Heart left ventricle (tissue), 16 donors: ENCODE data around the gene LOXHD1. TPM values are rescaled to one million over a fixed set of nuclear protein-coding genes. Genes with fewer than 3 reads are reported as not detected.

Source experiments
- ATAC-seq, 4 donors: fragments of 200-7000 bp; cut with Tn5 transposase; one replicate each; pipeline ENCODE4 v1.9.1; 2020 to 2022; ENCODE audit warnings: moderate library complexity in 4 of 4, mild to moderate bottlenecking in 3 of 4, moderate number of reproducible peaks in 1 of 4
- DNase-seq, 5 donors: peaks; one replicate each; pipeline ENCODE4 v3.0.0-alpha.2; 2020
- H3K27ac ChIP-seq, 12 donors: fragments of 200-600 bp; sonication (generic) in 4 of 12; one replicate each; pipeline versions ENCODE4 v1.5.0 to v1.8.0; 2016 to 2022; ENCODE audit warnings: mild to moderate bottlenecking in 2 of 12
- H3K27me3 ChIP-seq, 9 donors: fragments of 200-600 bp; sonication (generic) in 2 of 9; one replicate each; pipeline versions ENCODE4 v1.5.1 to v1.8.0; 2016 to 2022; ENCODE audit warnings: mild to moderate bottlenecking in 3 of 9
- H3K36me3 ChIP-seq, 9 donors: fragments of 200-600 bp; sonication (generic) in 2 of 9; one replicate each; pipeline versions ENCODE4 v1.5.0 to v1.8.0; 2018 to 2022; ENCODE audit warnings: mild to moderate bottlenecking in 2 of 9
- H3K4me1 ChIP-seq, 12 donors: fragments of 200-600 bp; sonication (generic) in 4 of 12; one replicate each; pipeline versions ENCODE4 v1.5.0 to v1.8.0; 2016 to 2022; ENCODE audit warnings: mild to moderate bottlenecking in 3 of 12
- H3K4me3 ChIP-seq, 12 donors: fragments of 200-600 bp; sonication (generic) in 4 of 12; one replicate each; pipeline versions ENCODE4 v1.5.0 to v1.8.0; 2017 to 2022; ENCODE audit warnings: mild to moderate bottlenecking in 9 of 12, moderate library complexity in 4 of 12
- H3K9me3 ChIP-seq, 12 donors: fragments of 200-600 bp; sonication (generic) in 4 of 12; one replicate each; pipeline versions ENCODE4 v1.5.0 to v1.8.0; 2016 to 2022; ENCODE audit warnings: mild to moderate bottlenecking in 1 of 12
- POLR2A ChIP-seq, 2 donors: fragments of 450-650 bp; IDR thresholded peaks; one replicate each; pipeline ENCODE4 v1.6.1; 2017; ENCODE audit warnings: antibody characterized with exemption in 2 of 2, mild to moderate bottlenecking in 2 of 2, moderate library complexity in 2 of 2
- WGBS, 4 donors: extraction: QIAGEN DNeasy Blood & Tissue Kit in 2 of 4; methylation state at CpG; one replicate each; pipeline versions ENCODE4 v1.1.5 to v1.1.7; 2013 to 2018; 5-methylcytosine and 5-hydroxymethylcytosine counted together
- intact Hi-C, 10 donors: fragments of 100-400 bp; cut with DNase I; formaldehyde crosslinking; loops; one replicate each; pipeline versions ENCODE4 v1.11.1 to v1.14.2; 2022
- polyA plus RNA-seq, 2 donors: library from polyadenylated mRNA; stranded (reverse); fragments of 200-250 nt; gene quantifications; one replicate each; pipeline ENCODE4 v1.2.3, GENCODE V29; 2013
- total RNA-seq, 9 donors: library from RNA; depleted of rRNA in 2 of 9; stranded (reverse); fragments of >200 nt in 2 of 9; fragmentation: NEBNext Ultra II Directional in 3 of 9; extraction: Animal tissue kit (Norgen Biotek cat#: 25700) in 3 of 9; gene quantifications; one replicate each; pipeline versions ENCODE4 v1.1.0 to v1.2.4, GENCODE V29; 2016 to 2023
- TF ChIP-seq, protein P1 (sequence below), 12 donors: fragments of 200-600 bp; sonication (generic) in 4 of 12; IDR thresholded peaks; one replicate each; pipeline versions ENCODE4 v1.5.0 to v1.8.0; 2018 to 2022; ENCODE audit warnings: antibody characterized with exemption in 12 of 12, mild to moderate bottlenecking in 5 of 12
- donor health status: ischemic (EF 13 %, LVEDD 7.1; RV severe dilation, severe dysfunction).
- donor health status: healthy with polysubstance abuse.
- donor health status: DM: no; HTN: yes; CAD: no.
- donor health status: DM: no; HTN: no; CAD: no.
- donor health status: ischemic (EF 25% LVEDD 6.9; RV normal size, moderate dysfunction).
- donor health status: ischemic (EF 25% LVEDD 5.7; RV mildly dilated, moderate dysfunction).
- donor health status: healthy.
- donor health status: DM: yes; HTN: yes; CAD: no.
- donor health status: ischemic (EF 35%, LVEDD 5.7; RV mildly dilated, moderate dysfunction).
- donor health status: nonischemic (EF 11% LVEDD 7.7; RV severe dilation, severe dysfunction).
- donor health status: DM: yes; HTN: yes; CAD: no.
- donor health status: PGD.
- donor health status: ischemic (EF 29% LVEDD 5.4; RV normal size, mild dysfunction).
- donor health status: nonischemic (EF 23%, LVEDD 6.1; RV moderate dilation, normal function).

The LOXHD1 gene
- total and polyA plus RNA-seq, 11 donors, result 0.19 to 1.9 (median 0.54) TPM

DNA sequence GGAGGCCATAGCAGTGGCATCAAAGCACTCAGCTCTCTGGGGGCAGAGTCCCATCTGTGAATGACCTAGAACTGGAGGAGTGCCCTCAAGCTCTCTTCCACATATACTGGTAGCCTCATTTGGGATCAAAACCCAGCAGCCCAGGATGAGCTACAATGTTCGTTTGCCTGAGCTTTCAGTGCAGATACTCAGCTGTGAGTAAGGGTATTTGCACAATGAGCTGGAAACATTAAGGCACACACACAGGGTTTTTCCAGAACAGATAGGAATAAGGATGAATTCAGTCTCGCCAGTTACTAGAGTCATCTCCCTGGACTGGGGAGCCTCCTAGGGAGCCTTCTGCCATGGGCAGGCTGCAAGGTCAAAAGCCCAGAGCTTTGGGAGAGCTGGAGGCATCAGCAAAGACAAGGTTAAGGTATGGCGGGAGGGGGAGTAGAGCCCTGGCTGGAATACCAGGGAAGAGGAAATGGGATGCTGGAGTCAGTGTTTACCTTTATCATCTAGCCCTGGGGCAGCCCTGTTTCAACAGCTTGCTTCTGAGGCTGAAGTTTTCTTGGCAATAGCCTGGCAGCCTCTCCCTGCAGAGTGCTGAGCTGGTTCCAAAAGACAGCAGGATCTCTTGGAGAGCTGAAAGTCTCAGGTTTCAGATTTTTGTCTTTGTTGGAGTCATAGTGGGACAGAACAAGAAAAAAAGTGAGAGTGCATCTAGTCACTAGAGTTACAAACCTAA lies 187.7 kb downstream of the LOXHD1 start:
- Histone ChIP-seq H3K4me1 (peaks cover 0 to 14% (median 0%) of the 10 kb centered on the region in 12 donors), H3K4me3 (no peak overlapping the region), H3K36me3 (no peaks in the 10 kb centered on the region), H3K9me3 (no peaks in the 10 kb centered on the region), H3K27me3 (no peaks in the 10 kb centered on the region), H3K27ac (no peak overlapping the region)
- WGBS, 4 donors, result 62 to 77% (median 72%) methylated on average over 3 of the region's 3 CpGs
- no peak for TF ChIP-seq POLR2A (IDR thresholded peaks at IDR 0.05)
- TF ChIP-seq, protein P1, sequence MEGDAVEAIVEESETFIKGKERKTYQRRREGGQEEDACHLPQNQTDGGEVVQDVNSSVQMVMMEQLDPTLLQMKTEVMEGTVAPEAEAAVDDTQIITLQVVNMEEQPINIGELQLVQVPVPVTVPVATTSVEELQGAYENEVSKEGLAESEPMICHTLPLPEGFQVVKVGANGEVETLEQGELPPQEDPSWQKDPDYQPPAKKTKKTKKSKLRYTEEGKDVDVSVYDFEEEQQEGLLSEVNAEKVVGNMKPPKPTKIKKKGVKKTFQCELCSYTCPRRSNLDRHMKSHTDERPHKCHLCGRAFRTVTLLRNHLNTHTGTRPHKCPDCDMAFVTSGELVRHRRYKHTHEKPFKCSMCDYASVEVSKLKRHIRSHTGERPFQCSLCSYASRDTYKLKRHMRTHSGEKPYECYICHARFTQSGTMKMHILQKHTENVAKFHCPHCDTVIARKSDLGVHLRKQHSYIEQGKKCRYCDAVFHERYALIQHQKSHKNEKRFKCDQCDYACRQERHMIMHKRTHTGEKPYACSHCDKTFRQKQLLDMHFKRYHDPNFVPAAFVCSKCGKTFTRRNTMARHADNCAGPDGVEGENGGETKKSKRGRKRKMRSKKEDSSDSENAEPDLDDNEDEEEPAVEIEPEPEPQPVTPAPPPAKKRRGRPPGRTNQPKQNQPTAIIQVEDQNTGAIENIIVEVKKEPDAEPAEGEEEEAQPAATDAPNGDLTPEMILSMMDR (IDR thresholded peaks at IDR 0.05), result no peak
- ATAC-seq, result no peak
- no peak for DNase-seq
- intact Hi-C loops, result no loop called here

DNA sequence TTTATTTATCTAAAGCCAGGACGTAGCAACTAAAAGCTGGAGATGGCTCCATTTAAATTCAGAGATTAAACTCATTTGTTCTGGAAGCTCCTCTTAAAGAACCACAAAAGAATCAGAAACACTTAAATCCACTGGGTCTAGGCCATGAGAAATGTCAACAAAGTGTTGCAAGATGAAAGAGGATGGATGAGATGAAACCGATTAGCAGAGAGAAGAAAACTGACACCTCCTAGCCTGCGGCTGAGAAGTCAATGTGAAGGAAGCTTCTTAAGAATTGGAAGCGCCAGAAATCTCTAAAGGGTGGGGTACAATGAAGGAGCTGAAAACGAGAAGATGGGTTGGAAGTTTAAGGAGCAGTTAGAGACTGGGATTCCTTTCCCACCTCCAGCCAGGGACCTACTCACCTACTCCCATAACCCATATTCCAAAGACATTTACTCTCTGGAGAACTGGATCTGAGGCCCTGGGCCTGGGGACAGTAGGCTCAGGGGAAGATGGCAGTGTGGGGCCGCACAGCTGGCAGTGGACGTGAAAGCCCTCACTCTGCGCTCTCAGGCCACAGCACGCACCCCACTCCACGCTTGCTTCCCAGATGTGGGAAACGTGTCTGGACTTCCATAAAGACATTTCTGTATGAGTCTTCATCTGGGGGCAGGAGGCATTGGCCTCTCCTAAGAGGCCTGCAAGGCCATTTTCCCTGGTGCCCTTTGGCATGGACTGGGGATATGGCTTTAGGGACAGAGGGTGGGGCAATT lies 188.4 kb downstream of the LOXHD1 start:
- no peak for DNase-seq
- no peaks in the 10 kb centered on the region for H3K9me3 ChIP-seq
- WGBS, 4 donors, result 86 to 91% (median 89%) methylated on average over 8 to 11 of the region's 11 CpGs
- H3K4me1 ChIP-seq, result peaks cover 0 to 7% (median 0%) of the 10 kb centered on the region in 12 donors
- no peak overlapping the region for H3K4me3 ChIP-seq
- no peak for ATAC-seq
- no peaks in the 10 kb centered on the region for H3K36me3 ChIP-seq
- no peak overlapping the region for H3K27ac ChIP-seq
- intact Hi-C loops, result no loop called here
- H3K27me3 ChIP-seq, result no peaks in the 10 kb centered on the region
- TF ChIP-seq, protein P1 (IDR thresholded peaks at IDR 0.05), result no peak
- TF ChIP-seq POLR2A (IDR thresholded peaks at IDR 0.05), result no peak

DNA sequence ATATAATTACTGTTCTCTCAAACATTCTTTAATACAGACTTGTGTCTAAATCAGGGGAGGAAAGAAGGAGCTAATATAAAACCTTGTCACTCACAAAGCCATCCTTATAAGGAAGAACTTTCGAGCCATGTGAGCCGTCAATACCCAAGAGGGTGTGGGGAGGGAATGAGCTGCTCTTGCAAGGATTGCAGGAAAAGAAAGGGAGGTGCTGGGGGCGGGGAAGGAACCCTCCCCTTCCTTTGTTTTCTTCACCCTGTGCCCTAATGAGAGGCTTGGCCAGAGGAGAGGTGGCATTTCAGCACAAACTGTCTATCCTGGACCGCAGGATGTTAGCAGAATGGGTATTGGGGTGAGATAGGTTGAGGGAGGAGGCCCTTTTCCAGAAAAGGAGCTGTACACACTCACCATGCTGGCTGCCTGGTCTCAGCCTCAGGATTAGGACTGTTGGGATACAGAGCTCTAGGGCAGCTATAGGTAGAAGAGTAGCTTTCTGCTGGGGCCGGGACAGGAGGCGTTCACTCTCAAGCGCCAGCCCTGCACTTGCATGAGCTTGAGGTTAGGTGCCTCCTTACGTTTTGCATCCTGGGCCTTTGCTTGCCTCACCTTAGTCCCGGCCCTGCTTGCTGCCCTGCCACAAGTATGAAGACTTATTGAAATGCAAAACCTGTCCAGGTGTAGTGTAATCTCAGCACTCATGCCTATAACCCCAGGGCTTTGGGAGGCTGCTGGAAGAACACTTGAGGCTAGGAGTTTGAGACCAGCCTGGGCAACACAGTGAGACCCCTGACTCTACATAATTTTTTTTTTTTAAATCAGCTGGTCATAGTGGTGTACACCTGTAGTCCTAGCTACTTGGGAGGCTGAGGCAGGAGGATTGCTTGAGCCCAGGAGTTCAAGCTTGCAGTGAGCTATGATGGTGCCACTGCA lies 190.5 kb downstream of the LOXHD1 start:
- H3K27ac ChIP-seq, result no peak overlapping the region
- whole genome bisulfite sequencing, 4 donors, result 69 to 80% (median 73%) methylated on average over 9 of the region's 9 CpGs
- no peak overlapping the region for H3K4me3 ChIP-seq
- no peaks in the 10 kb centered on the region for H3K27me3 ChIP-seq
- H3K36me3 ChIP-seq, result no peaks in the 10 kb centered on the region
- DNase-seq (no peak), ATAC-seq (peak in 1 of 4 donors; percentile 37)
- intact Hi-C loops, result no loop called here
- peaks cover 0 to 7% (median 0%) of the 10 kb centered on the region in 12 donors for H3K4me1 ChIP-seq
- no peak for TF ChIP-seq POLR2A (IDR thresholded peaks at IDR 0.05)
- TF ChIP-seq, protein P1 (IDR thresholded peaks at IDR 0.05), result no peak
- no peaks in the 10 kb centered on the region for H3K9me3 ChIP-seq
